DMS114 treated with DMSO at 0.1 percent for 48 hours (cell line): Measurements from ENCODE around the gene GC.
"Not testable (repeated sequence)": the region's sequence is repeated elsewhere in the genome, so short reads cannot be mapped to it uniquely, and the experiment has no call there.

Experiments
- DNase-seq: peaks from one replicate; lab custom pipeline; 2025; ENCODE audit not compliant: unreplicated experiment; lab: John Stamatoyannopoulos, UW

GC gene, protein sequence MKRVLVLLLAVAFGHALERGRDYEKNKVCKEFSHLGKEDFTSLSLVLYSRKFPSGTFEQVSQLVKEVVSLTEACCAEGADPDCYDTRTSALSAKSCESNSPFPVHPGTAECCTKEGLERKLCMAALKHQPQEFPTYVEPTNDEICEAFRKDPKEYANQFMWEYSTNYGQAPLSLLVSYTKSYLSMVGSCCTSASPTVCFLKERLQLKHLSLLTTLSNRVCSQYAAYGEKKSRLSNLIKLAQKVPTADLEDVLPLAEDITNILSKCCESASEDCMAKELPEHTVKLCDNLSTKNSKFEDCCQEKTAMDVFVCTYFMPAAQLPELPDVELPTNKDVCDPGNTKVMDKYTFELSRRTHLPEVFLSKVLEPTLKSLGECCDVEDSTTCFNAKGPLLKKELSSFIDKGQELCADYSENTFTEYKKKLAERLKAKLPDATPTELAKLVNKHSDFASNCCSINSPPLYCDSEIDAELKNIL

DNA sequence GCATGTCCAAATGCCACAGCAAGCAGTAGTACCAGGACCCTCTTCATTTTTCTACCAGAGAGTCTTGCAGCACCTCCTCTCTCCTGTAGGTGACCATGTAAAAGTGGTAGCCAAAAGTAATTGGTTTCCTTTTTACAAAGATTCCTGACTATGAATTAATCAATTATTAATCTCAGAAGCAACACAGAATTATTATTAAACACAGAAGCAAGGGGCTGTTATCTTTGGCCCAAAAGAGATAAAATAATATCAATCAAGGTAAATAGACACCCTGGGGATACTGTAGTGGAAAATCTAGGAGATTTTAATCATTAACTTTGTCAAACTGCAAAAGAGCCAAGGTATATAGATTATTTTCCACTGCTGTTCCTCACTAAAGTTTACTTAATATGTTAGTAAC lies at the start of gene GC:
Gene GC, minus strand, starts transcription at position 108 of the 400 bp plus-strand sequence. Its CDS starts 61 bp downstream, at position 47.
- DNase-seq: no peak

DNA sequence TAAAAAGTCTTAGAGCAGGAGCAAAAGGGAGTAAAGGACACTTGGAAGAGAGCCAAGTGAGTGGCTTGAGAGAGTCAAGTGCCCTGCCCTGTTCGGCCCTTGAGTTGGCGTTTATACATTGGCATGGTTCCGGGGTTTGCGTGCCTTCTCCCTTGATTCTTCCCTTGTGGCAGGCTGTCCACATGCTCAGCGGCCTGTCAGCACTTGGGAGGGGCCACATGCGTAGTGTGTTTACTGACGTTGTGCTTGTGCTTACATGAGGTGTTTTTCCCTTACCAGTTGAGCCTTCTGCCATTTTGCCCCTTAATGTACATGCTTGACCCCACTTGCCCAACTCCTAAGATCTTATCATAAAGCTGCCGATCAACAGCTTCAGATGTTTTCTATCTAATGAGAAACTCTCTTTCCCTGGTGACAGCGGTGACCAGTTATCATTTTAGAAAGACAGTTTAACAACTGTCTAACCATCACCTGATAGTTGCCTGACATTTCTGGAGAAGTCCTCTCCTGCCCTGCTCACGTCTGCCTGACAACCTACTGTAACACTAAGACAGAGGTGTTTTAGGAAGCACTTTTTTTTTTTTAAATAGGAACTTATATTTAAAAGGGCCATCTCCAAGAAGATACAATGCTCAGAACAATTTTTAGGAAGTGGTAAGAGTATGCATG lies 49.5 kb upstream of the GC start:
- DNase-seq: no peak

DNA sequence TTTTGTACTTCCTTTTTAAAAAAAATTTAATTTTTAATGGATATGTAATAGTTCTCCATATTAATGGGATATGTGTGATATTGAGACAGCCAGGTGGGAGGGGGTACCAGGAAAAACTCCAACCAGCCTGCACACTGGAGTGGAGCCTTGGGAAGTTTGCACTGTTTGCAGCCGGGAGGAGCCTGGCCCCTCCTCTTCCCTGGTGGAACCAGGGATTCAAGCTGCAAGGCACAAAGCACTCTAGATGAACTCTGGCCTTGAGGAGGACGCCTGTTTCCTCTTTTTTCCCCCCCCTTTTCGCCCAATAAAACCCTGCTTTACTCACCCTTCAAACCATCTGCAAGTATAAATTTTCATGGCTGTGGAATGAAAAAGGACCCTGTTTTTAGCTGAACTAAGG lies 48.2 kb upstream of the GC start:
- DNase-seq: no peak

DNA sequence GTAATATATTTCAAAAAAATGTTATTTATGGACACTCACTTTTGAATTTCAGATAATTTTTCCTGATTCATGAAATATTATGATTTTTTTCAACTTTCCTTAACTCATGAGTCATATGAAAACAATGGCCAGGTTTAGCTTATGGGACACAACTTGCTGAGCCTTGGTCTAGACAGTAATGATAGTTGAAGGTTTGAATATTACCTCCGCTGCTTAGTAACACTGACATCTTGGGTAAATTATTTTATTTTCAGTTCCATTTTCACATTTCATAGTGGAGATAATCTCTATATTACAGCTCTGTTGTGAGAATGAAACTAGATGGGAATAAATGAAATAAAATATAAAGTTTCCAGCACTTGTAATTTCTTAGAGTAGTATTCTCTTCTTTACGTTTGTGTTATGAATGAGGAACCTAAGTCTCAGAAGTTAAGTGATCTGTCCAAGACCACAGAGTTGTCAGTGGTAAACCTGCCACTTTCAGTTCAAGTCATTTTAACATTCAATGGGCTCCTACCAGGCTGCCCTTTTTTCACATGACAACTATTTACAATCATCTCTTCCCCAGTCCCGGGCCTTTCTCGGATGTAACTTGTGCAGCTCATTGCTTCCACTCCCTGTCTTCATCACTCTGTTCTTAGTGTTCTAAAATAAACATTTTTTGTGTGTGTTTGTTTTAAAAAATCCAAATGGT lies 46.8 kb upstream of the GC start:
- DNase-seq: no peak

DNA sequence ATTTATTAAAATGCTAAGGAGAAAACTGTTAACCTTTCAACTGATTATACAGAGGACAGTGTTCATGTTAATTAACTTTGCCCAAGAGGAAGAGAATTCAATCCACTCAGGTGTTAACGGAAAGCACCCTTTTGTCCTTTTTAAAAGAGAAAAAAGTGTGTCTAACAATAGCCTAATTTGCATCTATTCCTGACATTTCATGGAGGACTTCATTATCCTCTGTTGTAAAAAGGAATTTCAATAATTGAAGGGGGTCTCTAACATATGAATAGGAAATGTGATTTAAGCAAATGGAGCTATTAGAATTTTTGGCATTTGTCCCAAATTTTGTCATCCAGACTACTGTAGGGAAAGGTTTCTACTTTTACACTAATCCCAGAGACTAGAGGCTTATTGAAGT lies 44.6 kb upstream of the GC start:
- DNase-seq: no peak

DNA sequence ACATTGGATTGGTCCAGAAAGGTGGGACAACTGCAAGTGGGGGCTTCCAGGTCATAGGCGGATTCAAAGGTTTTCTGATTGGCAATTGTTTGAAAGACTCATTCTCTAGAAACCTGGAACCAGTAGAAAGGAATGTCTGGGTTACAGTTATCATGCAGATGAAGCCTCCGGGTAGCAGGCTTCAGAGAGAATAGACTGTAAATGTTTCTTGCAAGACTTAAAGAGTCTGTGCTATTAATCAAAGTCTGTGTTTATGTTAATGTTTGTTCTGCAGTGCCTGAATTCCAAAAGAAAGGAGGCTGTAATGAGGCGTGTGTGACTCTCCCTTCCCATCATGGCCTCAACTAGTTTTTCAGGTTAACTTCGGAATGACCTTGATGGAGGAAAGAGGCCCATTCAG lies 43.9 kb upstream of the GC start:
- DNase-seq: no peak

DNA sequence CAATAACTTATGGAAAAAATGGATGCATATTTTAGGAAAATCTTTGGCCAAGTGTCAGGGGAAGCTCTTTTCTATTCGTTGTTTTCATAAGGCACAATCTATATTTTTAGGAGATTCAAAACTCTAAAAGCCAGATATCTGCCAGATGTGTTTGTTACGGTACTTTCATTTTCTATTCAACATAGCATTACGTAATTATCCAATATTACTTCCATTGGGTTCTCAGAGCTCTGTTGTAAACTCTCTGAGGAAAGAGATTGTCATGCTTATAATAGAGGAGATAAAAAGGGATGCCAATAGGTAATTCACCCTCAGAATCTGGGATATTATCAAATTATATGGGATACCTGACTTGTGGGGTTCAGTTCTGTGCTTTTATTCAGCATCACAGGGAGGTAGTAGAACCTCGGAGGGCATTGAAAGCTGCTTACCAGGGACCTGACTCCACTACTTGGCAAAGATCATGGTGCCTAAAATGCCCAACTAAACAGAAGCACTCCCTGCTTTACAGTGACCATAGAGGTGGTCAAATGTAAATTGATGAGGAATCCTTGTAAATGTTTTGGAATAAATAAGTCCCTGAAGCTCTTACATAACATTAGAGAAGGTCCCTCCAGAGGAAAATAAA lies 32.9 kb upstream of the GC start:
- no peak for DNase-seq

DNA sequence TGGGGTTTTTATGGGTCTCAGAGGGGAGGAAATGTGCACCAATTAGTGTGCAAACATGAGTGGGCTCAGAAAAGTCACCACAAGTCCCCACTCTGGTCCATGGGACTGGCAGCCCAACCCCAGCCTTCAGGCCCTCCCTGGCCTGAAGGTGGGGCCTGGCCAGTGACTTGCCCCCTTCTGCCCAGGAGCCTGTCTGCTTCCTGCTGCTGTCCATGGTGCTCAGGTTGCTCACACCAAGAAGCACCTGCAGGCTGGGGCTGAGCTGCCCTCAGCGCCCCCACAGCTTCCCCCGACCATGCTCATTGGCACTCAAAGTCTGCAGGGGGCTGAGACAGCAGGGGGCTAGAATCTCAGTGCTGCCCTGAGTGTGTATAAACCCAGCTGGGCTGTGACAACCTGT lies 30.6 kb upstream of the GC start:
- DNase-seq: no peak

DNA sequence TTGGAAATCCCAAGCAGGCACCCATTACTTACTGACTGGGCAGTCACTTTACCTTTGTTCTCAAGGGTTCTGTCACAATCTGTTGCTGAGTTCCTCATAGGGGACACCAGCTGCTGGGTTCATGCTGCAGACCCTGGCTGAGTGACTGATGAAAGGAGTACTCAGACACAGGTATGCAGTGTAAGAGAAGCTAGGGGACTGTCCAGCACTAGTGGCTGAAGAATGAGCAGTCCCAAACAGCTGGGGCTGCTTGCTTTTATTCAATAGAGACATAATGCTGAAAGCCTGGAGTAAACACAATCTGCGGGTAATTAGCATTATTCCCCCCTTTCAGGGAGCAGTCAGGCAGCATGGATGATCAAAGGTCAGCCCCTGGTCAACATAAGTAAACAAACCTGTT lies 25.9 kb upstream of the GC start:
- DNase-seq: not testable (repeated sequence)

DNA sequence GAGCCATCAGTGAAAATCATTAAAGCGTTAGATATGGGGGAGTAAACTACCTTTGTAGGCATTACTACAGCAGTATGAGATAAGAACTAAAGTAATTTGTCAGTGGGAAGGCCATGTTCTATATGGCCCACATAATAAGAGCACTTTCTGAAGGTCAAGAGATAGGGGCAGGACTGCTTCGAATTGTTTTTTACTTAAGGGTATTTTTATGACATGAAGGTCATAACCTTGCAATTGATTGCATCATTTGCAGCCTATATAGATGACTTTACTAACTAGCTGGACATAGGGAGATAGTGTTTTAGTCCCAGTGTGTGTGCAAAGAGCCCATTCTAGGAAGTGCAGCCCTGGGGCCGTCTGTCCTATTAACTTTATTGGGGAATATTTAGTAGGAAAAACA lies 23.6 kb upstream of the GC start:
- no peak for DNase-seq

DNA sequence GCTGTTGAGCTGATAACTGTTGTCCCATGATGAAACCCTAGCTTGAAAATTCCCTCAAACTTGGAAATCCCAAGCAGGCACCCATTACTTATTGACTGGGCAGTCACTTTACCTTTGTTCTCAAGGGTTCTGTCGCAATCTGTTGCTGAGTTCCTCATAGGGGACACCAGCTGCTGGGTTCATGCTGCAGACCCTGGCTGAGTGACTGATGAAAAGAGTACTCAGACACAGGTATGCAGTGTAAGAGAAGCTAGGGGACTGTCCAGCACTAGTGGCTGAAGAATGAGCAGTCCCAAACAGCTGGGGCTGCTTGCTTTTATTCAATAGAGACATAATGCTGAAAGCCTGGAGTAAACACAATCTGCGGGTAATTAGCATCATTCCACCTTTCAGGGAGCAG lies 21.4 kb upstream of the GC start:
- not testable (repeated sequence) for DNase-seq

DNA sequence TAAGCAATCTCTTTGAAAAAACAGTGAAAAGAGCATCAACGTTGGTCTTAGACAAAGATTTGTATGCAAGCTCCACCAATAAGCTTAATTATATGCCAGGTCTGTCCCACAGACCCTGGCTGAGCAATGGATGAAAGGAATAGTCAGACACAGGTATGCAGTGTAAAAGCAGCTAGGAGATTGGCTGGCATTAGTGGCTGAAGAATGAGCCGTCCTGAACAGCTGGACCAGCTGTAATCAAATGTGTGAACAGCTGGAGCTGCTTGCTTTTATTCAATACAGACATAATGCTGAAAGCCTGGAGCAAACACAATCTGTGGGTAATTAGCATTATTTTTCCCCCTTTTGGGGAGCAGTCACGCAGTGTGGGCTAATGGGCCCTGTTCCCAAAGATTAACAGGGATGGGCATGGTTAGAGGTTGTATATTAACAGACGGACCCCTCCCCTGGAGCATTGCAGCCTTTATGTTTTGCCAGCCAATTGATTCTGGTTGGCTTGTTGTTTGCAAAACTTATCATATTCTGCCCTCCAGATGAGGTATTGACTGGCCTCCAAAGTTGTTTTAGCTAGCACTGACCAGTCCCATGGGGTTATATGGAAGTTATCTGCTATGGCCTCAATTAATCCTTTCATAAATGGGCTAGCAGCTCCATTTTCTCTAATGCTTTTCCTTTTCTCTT lies 20.3 kb upstream of the GC start:
- not testable (repeated sequence) for DNase-seq

DNA sequence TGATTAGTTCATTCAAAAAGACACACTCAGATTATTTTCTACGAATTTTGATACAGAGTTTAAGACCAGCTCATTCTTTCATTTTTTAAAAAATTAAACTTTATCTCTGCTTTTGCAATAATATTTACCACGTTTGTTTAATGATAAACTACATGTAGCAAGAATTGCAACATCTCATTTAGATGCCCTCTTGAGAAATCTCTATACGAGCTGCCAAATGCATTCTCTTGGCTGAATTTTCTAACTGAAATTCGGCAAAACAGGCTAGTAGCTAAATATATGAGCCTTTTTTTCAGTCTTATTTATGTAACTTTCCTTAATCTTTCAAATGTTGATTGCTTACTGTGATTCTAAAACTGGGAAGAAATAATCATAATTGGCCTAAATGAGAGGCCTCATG lies 2.1 kb upstream of the GC start:
- no peak for DNase-seq

DNA sequence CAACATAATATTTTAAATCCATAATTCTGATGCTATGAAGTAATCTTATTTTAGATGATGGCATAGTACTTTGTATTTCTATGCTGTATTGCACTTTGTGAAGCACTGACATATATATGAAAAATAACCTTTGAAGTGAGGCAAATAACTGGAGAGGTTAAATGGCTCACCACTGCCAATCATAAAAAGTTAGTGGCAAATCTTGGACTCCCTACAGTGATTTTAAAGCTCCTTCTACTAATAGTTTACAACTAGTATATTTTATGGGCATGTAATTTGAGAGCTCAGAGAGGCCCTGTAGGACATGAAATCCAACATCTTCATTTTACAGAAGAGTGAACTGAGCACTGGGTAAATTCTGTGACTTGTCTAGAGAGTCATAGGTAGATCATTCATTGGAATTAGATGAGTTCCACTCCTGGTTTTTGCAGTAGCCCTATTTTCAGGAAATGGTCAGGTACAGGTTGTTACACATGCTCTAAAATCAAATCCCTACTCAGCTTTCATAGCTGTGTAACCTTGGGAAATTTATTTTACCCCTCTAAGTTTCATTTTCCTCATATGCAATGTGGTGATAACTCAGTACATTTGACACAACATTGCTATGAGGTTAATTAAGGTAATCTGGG lies 804 bp upstream of the GC start:
- no peak for DNase-seq

DNA sequence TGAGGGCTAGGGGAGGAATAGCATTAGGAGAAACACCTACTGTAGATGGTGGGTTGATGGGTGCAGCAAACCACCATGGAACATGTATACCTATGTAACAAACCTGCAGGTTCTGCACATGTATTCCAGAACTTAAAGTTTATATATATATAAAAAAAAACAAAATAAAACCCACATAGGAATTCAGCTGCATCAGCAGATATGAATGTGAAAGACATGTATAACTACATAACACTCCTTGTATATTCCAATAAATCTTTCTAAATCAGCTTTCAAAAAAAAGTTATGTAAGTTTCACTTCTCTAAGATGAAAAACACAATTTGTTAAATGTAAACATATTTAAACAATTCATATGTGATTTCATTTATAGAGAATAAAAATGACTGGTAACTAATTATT lies 6.0 kb downstream of the GC start:
- DNase-seq: no peak

DNA sequence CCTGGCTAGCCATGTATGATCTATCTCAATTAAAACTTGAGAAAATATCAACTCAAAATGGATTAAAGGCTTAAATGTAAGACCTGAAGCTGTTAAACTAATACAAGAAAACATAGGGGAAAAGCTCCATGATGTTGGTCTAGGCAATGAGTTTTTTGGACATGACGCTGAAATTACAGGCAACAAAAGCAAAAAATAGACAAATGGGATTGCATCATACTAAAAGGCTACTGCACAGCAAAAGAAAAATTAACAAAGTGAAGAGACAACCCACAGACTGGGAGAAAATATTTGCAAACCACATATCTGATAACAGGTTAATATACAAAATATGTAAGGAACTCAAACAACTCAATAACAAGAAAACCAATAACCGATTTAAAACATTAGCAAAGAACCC lies 8.4 kb downstream of the GC start:
- DNase-seq: no peak

DNA sequence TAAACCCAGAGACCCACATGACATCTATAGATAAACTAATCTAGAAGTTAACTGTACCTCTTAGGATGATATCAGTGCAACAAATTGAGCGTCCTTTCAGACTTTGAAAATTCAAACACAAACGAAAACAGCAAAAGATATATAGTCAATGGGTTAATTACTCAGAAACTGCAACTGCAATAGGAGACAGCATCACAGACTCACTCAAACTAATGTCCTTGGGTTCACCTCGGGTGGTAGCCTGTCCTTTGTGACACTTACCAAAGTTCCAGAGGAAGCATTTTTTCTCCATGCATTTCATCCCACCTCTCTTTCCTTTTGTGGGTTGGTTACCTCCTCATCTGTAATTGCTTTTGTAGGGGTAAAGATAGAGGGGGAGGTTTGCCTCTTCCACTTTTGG lies 9.7 kb downstream of the GC start:
- DNase-seq: no peak

DNA sequence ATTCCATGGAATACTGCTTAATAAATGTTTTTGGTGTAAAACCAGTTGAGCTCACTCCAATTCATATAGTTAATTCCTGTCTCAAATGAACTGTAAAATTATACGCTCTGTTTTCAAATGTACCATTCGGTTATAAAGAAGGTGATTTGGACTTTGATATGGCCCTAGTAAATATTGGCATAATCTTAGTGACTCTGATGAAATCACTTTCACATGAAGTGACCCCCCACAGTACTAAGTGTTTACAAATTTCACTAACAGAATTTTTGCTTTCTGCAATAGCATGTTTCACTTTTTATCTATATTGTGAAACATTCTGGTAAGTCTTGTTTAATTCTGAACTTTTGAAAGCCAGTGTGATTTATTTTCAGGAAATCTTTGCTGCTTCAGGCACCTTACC lies 10.9 kb downstream of the GC start:
- DNase-seq: no peak

DNA sequence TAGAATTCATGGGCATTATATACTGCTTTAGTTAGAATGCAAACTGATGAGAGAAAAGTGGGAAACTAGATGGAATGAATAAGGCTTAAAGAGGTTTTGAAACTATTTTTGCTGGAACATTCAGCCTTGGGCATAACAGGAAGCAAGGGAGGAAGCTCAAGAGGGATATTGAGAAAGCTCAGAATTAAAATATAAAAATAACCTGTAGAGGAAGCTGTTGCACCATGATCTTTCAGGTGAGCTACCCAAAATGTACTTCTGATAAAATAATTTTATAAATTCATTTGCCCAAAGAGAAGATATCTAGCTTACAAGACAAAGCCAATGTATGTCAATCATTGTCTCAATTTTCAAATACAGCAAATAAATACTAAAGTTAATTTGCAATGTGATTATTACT lies 11.3 kb downstream of the GC start:
- DNase-seq: no peak

DNA sequence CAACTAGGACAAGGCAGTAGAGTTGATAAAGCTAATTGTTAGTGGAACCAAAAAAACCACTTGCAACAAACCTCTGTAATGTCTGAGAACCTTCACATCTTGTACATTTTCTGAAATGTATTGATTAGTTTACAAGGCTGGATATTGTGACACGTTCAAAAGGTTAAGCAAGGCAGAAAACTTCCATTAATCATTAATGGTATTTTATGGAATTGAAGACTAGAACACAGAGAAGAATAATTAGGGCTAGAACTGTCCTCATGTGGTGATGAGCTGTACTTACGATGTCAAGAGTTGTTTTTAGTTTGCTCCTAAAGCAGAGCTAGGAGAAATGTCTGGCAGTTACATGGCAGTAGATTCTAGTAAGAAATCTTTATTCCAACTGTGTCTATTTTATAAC lies 12.3 kb downstream of the GC start:
- DNase-seq: no peak

DNA sequence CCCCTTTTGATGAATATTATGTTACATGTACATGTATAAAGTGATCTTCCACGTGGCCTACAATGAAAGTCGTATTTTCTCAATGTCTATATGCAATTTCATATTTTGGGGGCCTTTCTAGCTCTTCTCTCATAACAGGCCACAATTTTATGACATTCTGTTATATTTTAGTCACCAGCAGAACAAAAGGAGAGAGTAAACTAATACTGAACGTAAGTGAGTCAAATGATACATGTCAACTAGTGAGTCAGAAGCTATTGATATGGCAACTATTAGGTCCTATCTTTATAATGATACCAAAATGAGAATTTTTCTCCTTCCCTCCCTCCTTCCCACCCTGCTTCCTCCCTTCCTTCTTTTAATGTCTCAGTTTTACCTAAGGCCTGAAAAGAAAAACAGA lies 14.4 kb downstream of the GC start:
- DNase-seq: no peak
